SU-DHL-6 (cell line): ENCODE data around the gene HOXA6.

Experiments used
- H2AFZ ChIP-seq: fragments of 200-600 bp; sonication (generic); 2 replicates; pipeline ENCODE4 v1.6.1; 2014; ENCODE audit warnings: low read depth, mild to moderate bottlenecking, moderate library complexity, mixed read lengths, antibody characterized with exemption, low read length; ENCODE audit not compliant: severe bottlenecking
- H3F3A ChIP-seq: fragments of 200-600 bp; shearing (Covaris generic); 2 replicates; pipeline ENCODE4 v1.6.0; 2016; ENCODE audit warnings: antibody characterized with exemption, mild to moderate bottlenecking; ENCODE audit not compliant: insufficient read depth
- H3K27ac ChIP-seq: fragments of 200-600 bp; sonication (generic); 2 replicates; pipeline ENCODE4 v1.5.1; 2016; ENCODE audit warnings: low read depth, mild to moderate bottlenecking, low read length, moderate library complexity, mixed read lengths
- H3K27me3 ChIP-seq: fragments of 200-600 bp; sonication (generic), shearing (Covaris generic); 2 replicates; pipeline ENCODE4 v1.6.0; 2014; ENCODE audit warnings: mild to moderate bottlenecking, low read length
- H3K36me3 ChIP-seq: fragments of 200-600 bp; sonication (generic); 2 replicates; pipeline ENCODE4 v1.6.1; 2014; ENCODE audit warnings: mild to moderate bottlenecking, low read length, mixed read lengths
- H3K4me2 ChIP-seq: fragments of 300-600, 200-600 bp; shearing (Covaris generic), sonication (generic); 2 replicates; pipeline ENCODE4 v1.6.0; 2014; ENCODE audit warnings: low read length, low read depth, mild to moderate bottlenecking; ENCODE audit not compliant: poor library complexity, severe bottlenecking
- H3K4me3 ChIP-seq: fragments of 200-600 bp; sonication (generic); 2 replicates; pipeline ENCODE4 v1.5.1; 2014; ENCODE audit warnings: antibody characterized with exemption, low read length, mild to moderate bottlenecking, mixed read lengths; ENCODE audit not compliant: insufficient read depth, poor library complexity, severe bottlenecking
- H3K79me2 ChIP-seq: fragments of 200-600 bp; sonication (generic); 2 replicates; pipeline ENCODE4 v1.6.1; 2014; ENCODE audit warnings: mild to moderate bottlenecking, low read length, moderate library complexity; ENCODE audit not compliant: insufficient read depth
- H3K9ac ChIP-seq: fragments of 200-600 bp; sonication (generic); 2 replicates; pipeline ENCODE4 v1.7.0; 2014; ENCODE audit warnings: mild to moderate bottlenecking, low read length
- H3K9me2 ChIP-seq: fragments of 200-600 bp; sonication (generic); replicated peaks from 2 replicates; pipeline ENCODE4 v1.6.1; 2014; ENCODE audit warnings: low read length; ENCODE audit not compliant: insufficient read depth
- H3K9me3 ChIP-seq: fragments of 200-600 bp; sonication (generic); 2 replicates; pipeline ENCODE4 v1.6.1; 2014; ENCODE audit warnings: low read length, mixed read lengths; ENCODE audit not compliant: insufficient read depth
- H4K20me1 ChIP-seq: fragments of 200-600 bp; sonication (generic); 2 replicates; pipeline ENCODE4 v1.6.1; 2014; ENCODE audit warnings: low read depth, mild to moderate bottlenecking, antibody characterized with exemption, low read length, moderate library complexity, mixed read lengths
- EZH2phosphoT487 ChIP-seq: fragments of 200-600 bp; sonication (generic), shearing (Covaris generic); conservative IDR thresholded peaks from 2 replicates; pipeline ENCODE4 v1.6.1; 2018; ENCODE audit warnings: mild to moderate bottlenecking, antibody characterized with exemption, low read length, moderate library complexity, mixed read lengths
- TF ChIP-seq, protein P1 (sequence below): fragments of 200-600 bp; sonication (generic); IDR thresholded peaks from one replicate; pipeline ENCODE4 v1.5.1; 2017; ENCODE audit warnings: antibody characterized with exemption, mild to moderate bottlenecking, low read length, moderate library complexity; ENCODE audit not compliant: insufficient read depth, poor library complexity, severe bottlenecking

Gene HOXA6

DNA sequence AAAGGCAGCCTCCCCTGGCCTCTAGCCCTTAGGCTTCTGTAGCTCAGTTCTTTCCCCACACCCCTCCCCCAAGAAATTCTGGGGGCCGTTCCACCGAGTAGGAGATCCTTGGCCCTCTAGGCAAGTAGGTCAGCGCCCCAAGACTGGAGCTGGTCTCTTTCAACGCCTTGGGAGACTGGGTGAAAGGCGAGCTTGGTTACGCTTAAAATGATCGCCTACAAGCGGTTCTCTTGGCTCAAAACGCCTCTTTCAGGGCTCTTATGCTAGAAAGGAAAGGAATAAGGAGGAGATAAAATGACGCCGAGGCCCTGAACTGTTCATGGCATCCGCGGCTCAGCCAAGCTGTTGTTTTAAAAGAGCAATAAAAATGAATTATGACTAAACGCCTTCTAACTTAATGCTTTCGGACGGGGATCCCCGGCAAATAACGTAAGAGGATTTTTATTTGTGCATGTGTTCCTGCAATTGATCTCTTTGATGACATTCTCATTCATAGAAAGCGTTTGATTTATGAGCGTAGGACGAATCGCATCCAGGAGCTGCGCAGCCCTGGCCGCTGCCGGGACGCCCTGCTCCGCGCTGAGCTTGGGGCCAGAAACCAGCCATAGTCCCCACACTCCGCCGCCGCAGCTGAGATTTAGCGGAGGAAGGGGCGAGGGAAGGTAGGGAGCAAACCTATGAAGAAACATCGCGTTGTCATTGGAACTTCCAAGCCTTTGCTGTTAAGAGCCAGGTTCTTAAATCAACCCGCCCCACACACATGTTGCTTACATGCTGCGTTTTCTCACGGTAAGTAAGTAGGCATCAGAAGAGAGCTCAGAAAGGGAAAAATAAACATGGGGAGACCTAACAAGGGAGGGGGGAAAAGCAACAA lies 48.8 kb downstream of the HOXA6 start:
- Histone ChIP-seq H3K36me3 (no peaks in the 10 kb centered on the region), H3K9me3 (no peaks in the 10 kb centered on the region), H2AFZ (no peak overlapping the region), H3K27me3 (no peaks in the 10 kb centered on the region), H3K79me2 (peaks cover 18% of the 10 kb centered on the region), H3K4me3 (no peak overlapping the region), H3K4me2 (no peak overlapping the region), H3F3A (peaks cover 18% of the 10 kb centered on the region; the same call in 1 of the 2 replicates), H3K27ac (no peak overlapping the region), H3K9me2 (no peaks in the 10 kb centered on the region), H4K20me1 (no peaks in the 10 kb centered on the region), H3K9ac (no peak overlapping the region)
- TF ChIP-seq, protein P1, sequence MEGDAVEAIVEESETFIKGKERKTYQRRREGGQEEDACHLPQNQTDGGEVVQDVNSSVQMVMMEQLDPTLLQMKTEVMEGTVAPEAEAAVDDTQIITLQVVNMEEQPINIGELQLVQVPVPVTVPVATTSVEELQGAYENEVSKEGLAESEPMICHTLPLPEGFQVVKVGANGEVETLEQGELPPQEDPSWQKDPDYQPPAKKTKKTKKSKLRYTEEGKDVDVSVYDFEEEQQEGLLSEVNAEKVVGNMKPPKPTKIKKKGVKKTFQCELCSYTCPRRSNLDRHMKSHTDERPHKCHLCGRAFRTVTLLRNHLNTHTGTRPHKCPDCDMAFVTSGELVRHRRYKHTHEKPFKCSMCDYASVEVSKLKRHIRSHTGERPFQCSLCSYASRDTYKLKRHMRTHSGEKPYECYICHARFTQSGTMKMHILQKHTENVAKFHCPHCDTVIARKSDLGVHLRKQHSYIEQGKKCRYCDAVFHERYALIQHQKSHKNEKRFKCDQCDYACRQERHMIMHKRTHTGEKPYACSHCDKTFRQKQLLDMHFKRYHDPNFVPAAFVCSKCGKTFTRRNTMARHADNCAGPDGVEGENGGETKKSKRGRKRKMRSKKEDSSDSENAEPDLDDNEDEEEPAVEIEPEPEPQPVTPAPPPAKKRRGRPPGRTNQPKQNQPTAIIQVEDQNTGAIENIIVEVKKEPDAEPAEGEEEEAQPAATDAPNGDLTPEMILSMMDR, result no peak
- TF ChIP-seq EZH2phosphoT487, result no peak

DNA sequence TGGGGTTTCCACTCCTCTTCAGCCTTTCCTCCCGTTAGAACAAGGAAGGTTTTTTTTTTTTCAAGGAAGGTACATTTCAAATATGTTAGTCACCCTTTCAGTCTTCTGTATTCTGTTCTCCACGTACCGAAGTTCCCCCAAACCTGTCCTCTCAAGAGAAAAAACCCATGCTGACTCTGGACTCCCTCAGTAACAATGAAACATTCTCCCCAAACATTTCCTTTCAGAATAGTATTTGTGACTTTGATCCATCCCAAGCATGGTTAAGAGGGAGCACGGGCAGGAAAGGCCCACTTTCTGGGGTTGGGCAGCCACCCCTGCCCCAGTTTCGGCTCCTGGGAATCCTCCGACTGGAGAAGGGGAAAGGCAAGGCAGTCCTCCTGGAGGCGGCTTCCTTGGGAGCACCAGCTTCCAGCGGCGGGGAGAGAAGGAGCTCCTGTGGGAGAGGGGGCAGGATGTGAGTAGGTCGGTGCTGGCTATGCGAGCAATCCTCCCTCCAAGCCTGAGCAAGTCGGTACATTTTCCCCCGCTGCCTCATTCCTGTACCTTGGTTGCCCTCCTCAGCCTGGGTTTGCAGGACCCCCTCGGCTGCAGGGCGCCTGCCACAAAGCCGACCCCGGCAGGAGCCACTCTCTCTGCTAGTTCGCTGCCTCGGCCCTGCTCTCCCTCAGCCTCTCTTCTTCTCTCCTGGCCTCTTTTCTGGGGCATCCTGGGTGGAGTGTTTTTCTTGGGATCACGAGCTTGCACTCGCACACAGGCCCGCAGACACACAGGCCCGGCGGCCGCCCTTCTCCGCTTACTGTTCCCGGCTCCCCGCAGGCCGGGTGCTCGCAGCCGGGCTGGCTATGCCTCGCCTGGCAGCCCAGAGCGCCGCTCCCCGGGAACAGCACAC lies 49.6 kb downstream of the HOXA6 start:
- H3K79me2 ChIP-seq, result peaks cover 18% of the 10 kb centered on the region
- H3K9me3 ChIP-seq, result no peaks in the 10 kb centered on the region
- H2AFZ ChIP-seq, result no peak overlapping the region
- no peak overlapping the region for H3K4me3 ChIP-seq
- no peaks in the 10 kb centered on the region for H4K20me1 ChIP-seq
- H3K27ac ChIP-seq, result no peak overlapping the region
- H3F3A ChIP-seq, result peaks cover 18% of the 10 kb centered on the region; the same call in 1 of the 2 replicates
- peak overlapping the region; percentile 69; the same call in 1 of the 2 replicates for H3K9ac ChIP-seq
- peak overlapping the region; percentile 79 for H3K4me2 ChIP-seq
- no peaks in the 10 kb centered on the region for H3K36me3 ChIP-seq
- no peaks in the 10 kb centered on the region for H3K9me2 ChIP-seq
- TF ChIP-seq EZH2phosphoT487, result no peak
- TF ChIP-seq, protein P1, result no peak
- no peaks in the 10 kb centered on the region for H3K27me3 ChIP-seq

- H3K27me3 ChIP-seq, result no peaks in the 10 kb centered on the region
- H3K9me2 ChIP-seq, result no peaks in the 10 kb centered on the region
- H3K9ac ChIP-seq, result peak overlapping the region; percentile 69
- H3F3A ChIP-seq, result peaks cover 18% of the 10 kb centered on the region; the same call in 1 of the 2 replicates
- peaks cover 18% of the 10 kb centered on the region for H3K79me2 ChIP-seq
- H3K9me3 ChIP-seq, result no peaks in the 10 kb centered on the region
- H3K4me3 ChIP-seq, result peak overlapping the region; percentile 72
- peak overlapping the region; percentile 79 for H3K4me2 ChIP-seq
- H3K27ac ChIP-seq, result peak overlapping the region; percentile 60; the same call in 1 of the 2 replicates
- no peaks in the 10 kb centered on the region for H4K20me1 ChIP-seq
- TF ChIP-seq, protein P1, result no peak
- no peak for TF ChIP-seq EZH2phosphoT487
- H2AFZ ChIP-seq, result peak overlapping the region; percentile 77
- H3K36me3 ChIP-seq, result no peaks in the 10 kb centered on the region
These were observed 50.6 kb downstream of the HOXA6 start for GRCh38 chr7:27096768-27097514.
